Smooth muscle cell (in vitro differentiated cells): ENCODE data around the gene USPL1. TPM values are rescaled to one million over a fixed set of nuclear protein-coding genes. Genes with fewer than 3 reads are reported as not detected.

Experiments used
- DNase-seq: peaks from one replicate; lab custom pipeline; 2025; ENCODE audit not compliant: unreplicated experiment; lab: John Stamatoyannopoulos, UW
- H2AFZ ChIP-seq: fragments of 200-600 bp; sonication (generic); 2 replicates; pipeline ENCODE4 v1.6.0; 2016; ENCODE audit warnings: antibody characterized with exemption, low read depth, mild to moderate bottlenecking
- H3F3A ChIP-seq: fragments of 200-600 bp; sonication (generic); 2 replicates; pipeline ENCODE4 v1.6.0; 2017; ENCODE audit warnings: antibody characterized with exemption, low read depth
- H3K27ac ChIP-seq: fragments of 200-600 bp; sonication (generic); 2 replicates; pipeline ENCODE4 v1.5.1; 2016; ENCODE audit warnings: low read depth, mild to moderate bottlenecking
- H3K27me3 ChIP-seq: fragments of 200-600 bp; sonication (generic); 2 replicates; pipeline ENCODE4 v1.6.1; 2016; ENCODE audit warnings: low read depth, mild to moderate bottlenecking
- H3K36me3 ChIP-seq: fragments of 200-600 bp; sonication (generic); 2 replicates; pipeline ENCODE4 v1.5.1; 2016; ENCODE audit warnings: low read depth
- H3K4me1 ChIP-seq: fragments of 200-600 bp; sonication (generic); 2 replicates; pipeline ENCODE4 v1.5.1; 2016; ENCODE audit warnings: low read depth
- H3K4me2 ChIP-seq: fragments of 200-600 bp; sonication (generic); 2 replicates; pipeline ENCODE4 v1.6.0; 2016; ENCODE audit warnings: mild to moderate bottlenecking
- H3K4me3 ChIP-seq: fragments of 200-600 bp; sonication (generic); 2 replicates; pipeline ENCODE4 v1.5.1; 2016; ENCODE audit warnings: mild to moderate bottlenecking
- H3K79me2 ChIP-seq: fragments of 200-600 bp; sonication (generic); 2 replicates; pipeline ENCODE4 v1.6.0; 2016; ENCODE audit warnings: low read depth, mild to moderate bottlenecking
- H3K9ac ChIP-seq: fragments of 200-600 bp; sonication (generic); 2 replicates; pipeline ENCODE4 v1.6.0; 2016; ENCODE audit warnings: low read depth
- H3K9me3 ChIP-seq: fragments of 200-600 bp; sonication (generic); replicated peaks from 2 replicates; pipeline ENCODE4 v1.5.1; 2016; ENCODE audit warnings: low read depth
- H4K20me1 ChIP-seq: fragments of 200-600 bp; sonication (generic); 2 replicates; pipeline ENCODE4 v1.6.0; 2016; ENCODE audit warnings: low read depth
- WGBS: methylation state at CpG from one replicate; pipeline ENCODE4 v1.1.7; 2016; ENCODE audit warnings: low lambda C conversion rate; 5-methylcytosine and 5-hydroxymethylcytosine counted together
- polyA plus RNA-seq: library from polyadenylated mRNA; unstranded; fragments of >200 nt; fragmentation: Nextera tagmentation; extraction: Ambion mirVana; gene quantifications from 2 replicates; pipeline ENCODE4 v1.2.1, GENCODE V29; 2016
- total RNA-seq: library from RNA; depleted of rRNA; stranded (reverse); fragments of >200 nt; gene quantifications from 2 replicates; pipeline ENCODE4 v1.2.3, GENCODE V29; 2014
- TF ChIP-seq, protein P1 (sequence below): fragments of 200-600 bp; sonication (generic); IDR thresholded peaks from 2 replicates; pipeline ENCODE4 v1.5.1; 2017; ENCODE audit warnings: borderline replicate concordance, mild to moderate bottlenecking, antibody characterized with exemption; ENCODE audit not compliant: insufficient read depth, poor library complexity, severe bottlenecking

The USPL1 gene
- total and polyA plus RNA-seq, 2 experiments from 2014 or later: 12.3 to 33.3 TPM

DNA sequence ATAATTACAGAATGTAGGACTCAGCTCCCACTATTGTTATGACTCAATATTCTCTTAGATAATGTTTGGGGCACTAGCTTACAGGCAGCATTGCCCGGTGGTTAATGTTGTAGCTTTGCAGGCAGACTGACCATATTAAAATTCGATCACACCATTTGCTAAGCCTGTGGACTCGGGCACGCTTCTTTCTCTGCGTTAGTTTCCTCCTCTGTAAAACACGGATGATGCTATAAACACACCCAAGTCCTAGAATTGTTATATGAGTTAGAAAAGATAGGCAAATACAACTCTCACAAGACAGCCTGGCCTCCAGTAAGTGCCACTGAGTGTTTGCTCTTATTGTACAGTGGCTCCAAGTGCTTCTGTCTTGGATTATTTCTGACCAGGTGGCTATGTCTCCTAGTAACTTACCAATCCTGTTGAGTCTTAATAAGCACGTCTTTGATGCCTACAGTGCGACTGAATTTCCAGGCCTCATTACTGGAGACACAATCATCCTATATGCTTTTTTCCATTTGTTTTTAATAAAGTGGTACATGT is 67.7 kb downstream of the USPL1 start:
- H3K27me3 ChIP-seq: no peaks in the 10 kb centered on the region
- H3K27ac ChIP-seq: no peak overlapping the region
- no peak overlapping the region for H3K4me3 ChIP-seq
- H3K9me3 ChIP-seq: no peaks in the 10 kb centered on the region
- H3K79me2 ChIP-seq: no peaks in the 10 kb centered on the region
- no peaks in the 10 kb centered on the region for H3K36me3 ChIP-seq
- WGBS: 78% methylated on average over 8 of the region's 8 CpGs
- no peak for DNase-seq
- no peak overlapping the region for H3K4me2 ChIP-seq
- H3K4me1 ChIP-seq: peaks cover 8% of the 10 kb centered on the region
- no peak overlapping the region for H2AFZ ChIP-seq
- no peak overlapping the region for H3K9ac ChIP-seq
- no peaks in the 10 kb centered on the region for H4K20me1 ChIP-seq
- TF ChIP-seq, protein P1, sequence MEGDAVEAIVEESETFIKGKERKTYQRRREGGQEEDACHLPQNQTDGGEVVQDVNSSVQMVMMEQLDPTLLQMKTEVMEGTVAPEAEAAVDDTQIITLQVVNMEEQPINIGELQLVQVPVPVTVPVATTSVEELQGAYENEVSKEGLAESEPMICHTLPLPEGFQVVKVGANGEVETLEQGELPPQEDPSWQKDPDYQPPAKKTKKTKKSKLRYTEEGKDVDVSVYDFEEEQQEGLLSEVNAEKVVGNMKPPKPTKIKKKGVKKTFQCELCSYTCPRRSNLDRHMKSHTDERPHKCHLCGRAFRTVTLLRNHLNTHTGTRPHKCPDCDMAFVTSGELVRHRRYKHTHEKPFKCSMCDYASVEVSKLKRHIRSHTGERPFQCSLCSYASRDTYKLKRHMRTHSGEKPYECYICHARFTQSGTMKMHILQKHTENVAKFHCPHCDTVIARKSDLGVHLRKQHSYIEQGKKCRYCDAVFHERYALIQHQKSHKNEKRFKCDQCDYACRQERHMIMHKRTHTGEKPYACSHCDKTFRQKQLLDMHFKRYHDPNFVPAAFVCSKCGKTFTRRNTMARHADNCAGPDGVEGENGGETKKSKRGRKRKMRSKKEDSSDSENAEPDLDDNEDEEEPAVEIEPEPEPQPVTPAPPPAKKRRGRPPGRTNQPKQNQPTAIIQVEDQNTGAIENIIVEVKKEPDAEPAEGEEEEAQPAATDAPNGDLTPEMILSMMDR: no peak
- H3F3A ChIP-seq: peaks cover 11% of the 10 kb centered on the region

- 69% methylated on average over 2 of the region's 2 CpGs for WGBS
- Histone ChIP-seq H3K9ac (no peak overlapping the region), H3K36me3 (no peaks in the 10 kb centered on the region), H3K4me3 (no peak overlapping the region), H3K4me1 (peaks cover 8% of the 10 kb centered on the region), H3K27ac (no peak overlapping the region), H3K9me3 (no peaks in the 10 kb centered on the region), H3K27me3 (no peaks in the 10 kb centered on the region), H3K79me2 (no peaks in the 10 kb centered on the region), H4K20me1 (no peaks in the 10 kb centered on the region), H2AFZ (no peak overlapping the region), H3F3A (peaks cover 11% of the 10 kb centered on the region), H3K4me2 (no peak overlapping the region)
- TF ChIP-seq, protein P1: no peak
- no peak for DNase-seq
Observed at GRCh38 chr13:30685987-30686386, 68.3 kb downstream of the USPL1 start.

GRCh38 chr13:30687601-30688000 is 69.9 kb downstream of the USPL1 start:
- no peak overlapping the region for H3K27ac ChIP-seq
- 96% methylated on average over 3 of the region's 3 CpGs for WGBS
- no peak overlapping the region for H3K4me2 ChIP-seq

More at GRCh38 chr13:30687601-30688000, 69.9 kb downstream of the USPL1 start:
- no peak for DNase-seq
- Histone ChIP-seq H3K9ac (no peak overlapping the region), H4K20me1 (no peaks in the 10 kb centered on the region), H3K36me3 (no peaks in the 10 kb centered on the region), H3F3A (no peaks in the 10 kb centered on the region), H3K27me3 (no peaks in the 10 kb centered on the region), H2AFZ (no peak overlapping the region), H3K79me2 (no peaks in the 10 kb centered on the region), H3K4me3 (no peak overlapping the region), H3K4me1 (no peaks in the 10 kb centered on the region), H3K9me3 (no peaks in the 10 kb centered on the region)
- TF ChIP-seq, protein P1: no peak
